ENCODE results near the gene CREBBP.

CREBBP gene

DNA sequence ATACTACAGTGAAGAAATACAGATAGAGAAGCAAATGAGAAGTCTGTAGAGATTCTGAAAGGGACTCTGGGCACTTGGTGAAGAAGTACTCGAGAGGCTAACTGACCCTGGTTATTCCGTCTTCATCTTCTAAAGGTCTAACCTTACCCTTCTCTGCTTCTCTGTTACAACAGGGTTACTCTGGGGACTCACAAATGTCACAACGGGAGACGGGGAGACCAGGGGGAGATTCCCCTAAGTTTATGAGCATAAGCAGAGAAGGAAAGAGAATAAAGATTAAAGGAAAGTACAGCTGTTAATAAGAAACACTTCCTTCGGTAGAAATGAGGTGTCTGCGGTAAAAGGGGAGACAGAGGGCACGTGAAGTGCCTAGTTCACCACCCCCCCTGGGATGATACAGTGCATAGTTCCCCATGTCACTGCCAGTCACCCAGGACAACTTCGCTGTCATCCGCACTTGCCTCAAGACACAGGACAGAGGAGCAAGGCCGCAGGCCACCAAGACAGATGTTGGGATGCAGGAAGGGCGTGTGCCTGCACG, 88.0 kb downstream of the CREBBP start:
- no peak for DNase-seq

DNA sequence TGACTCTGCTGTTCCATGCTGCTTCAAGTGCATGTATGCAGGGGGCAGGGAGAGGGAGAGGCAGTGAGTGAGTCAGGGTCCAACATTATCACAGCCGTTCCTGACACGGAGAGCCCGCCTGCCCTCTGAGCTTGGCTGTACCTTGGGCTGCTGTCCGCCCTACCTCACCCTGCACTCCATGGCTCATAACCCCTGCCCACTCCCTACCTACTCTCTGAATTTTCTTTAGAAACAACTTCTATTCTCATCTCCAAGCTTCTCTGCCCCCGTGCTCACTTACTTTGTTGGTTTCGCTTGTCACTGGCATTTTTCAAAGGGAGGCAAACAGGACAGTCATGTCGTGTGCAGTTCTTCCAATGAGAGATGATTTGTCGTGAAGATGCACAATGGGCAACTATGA, 88.8 kb downstream of the CREBBP start:
- no peak for DNase-seq

DNA sequence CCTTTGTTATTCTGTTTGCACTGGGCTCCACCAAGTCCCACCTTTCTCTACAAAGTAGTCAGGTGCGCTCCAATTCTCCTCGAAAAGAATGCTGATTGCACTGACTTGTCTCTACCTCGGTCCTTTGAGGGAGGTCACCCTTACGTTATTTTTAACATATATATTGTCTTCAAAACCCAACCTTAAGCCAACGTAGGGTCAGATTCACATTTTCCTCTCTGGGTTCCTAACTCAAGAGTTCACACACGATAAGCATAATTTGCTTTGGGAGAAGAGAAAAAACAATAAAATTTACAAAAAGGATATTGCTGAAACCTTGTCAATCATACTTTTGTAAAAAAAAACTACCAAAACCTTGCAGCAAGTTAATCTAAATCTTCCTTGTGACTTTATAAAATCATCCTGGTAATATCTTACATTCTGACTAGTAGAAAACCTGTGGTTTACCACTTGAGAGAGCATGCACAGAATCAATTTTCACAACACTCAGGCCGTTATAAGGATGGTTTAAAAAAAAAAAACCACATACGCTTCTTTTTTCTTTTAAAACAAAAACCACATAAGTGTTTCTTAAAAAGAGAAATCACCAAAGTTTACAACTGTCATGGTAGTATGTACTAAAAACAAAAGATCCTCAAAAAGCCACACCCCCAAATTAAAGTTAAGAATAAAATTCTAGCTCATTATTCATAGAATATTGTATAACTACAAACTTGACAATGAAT, 91.0 kb downstream of the CREBBP start:
- DNase-seq, result no peak

DNA sequence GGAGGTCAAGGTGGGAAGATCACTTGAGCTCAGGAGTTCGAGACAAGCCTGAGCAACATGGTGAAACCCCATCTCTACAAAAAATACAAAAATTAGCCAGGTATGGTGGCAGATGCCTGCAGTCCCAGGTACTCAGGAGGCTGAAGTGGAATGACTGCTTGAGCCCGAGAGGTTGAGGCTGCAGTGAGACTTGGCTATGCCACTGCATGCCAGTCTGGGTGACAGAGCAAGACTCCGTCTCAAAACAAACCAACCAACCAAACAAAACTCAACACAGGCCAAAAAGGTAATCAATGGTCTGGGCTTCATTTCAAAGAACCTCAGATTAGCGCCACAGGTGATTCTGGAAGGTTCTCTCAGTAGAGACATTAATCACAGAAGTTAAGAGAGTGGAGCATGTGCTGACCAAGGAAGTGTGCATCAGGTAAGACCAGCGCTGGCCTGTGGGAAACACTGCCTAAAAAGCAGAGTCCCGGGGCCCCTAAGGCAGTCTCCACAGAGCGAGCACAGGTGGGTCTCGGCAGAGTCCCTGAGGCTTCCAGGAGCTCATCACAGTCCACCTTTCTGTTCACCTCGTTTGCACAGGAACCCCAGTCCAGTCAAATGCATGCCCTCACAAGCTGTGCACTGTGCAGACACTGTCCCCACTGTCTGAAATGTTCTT, 91.7 kb downstream of the CREBBP start:
- no peak for DNase-seq

DNA sequence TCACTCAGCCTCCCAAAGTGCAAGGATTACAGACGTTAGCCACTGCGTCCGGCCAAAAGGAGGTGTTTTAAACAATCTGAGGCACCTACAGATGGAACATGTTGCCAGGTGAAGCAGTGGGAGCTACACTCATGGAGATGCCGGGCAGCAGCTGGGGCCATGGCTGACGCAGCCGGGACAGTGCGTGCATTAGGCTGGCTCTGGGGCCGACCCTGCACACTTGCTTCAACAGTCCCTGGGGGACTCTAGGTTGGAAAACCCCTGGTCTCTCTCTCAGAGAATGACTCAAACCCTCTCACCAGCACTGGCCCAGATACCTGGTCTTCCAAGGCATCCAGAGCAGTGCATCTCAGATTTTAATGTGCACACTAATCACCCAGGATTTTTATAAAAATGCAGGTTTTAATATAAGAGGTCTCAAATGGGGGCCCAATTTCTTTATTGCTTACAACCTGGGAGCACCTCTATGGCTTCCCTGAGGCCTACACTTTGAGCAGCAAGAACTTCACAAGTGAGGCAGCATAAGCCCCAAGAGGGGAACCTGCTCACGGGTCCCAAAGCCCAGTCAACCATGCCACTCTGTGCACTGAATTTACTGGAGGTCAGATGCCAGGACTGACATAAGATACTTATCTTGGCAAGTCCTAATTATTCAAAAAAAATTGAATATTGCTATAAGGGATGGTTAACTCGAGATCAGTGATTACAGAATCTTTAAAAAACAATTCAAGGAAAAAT, 92.4 kb downstream of the CREBBP start:
- no peak for DNase-seq

DNA sequence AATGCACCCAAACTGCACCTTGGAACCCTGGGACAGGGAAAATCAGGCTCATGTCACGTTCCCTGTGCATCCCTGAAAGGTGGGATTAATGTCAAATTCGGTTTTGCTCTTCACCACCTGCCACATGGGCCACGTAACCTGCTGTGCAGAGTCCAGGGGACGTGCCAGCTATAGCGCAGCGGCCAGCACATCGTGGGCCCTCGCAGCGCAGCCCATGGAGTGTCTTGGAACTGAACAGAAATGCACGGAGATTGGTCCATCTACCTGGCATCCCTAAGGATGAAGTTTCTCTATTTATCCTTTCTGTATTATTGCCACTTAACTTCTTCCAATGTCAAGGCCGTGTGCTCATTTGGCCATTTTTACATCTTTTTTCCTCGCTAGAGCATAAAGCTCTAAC, 95.1 kb downstream of the CREBBP start:
- no peak for DNase-seq

DNA sequence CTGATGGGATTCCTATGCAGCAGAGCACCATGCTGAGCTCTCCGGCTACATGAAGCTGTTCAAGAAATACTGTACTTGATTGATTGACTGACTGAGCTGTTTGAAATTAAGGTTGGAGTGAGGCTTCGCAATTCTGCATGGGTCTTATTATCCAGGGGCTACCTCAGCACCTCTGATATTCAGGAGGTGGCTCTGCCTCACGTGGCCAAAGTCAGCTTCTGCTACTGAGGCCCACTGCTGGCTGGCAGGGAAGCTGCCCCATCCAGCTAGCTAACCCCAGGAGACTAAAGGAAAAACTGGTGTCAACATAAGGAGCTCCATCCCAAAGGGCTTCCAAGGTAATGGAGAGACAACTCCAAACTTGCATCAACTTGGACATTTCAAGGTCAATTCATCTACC, 97.0 kb downstream of the CREBBP start:
- no peak for DNase-seq

DNA sequence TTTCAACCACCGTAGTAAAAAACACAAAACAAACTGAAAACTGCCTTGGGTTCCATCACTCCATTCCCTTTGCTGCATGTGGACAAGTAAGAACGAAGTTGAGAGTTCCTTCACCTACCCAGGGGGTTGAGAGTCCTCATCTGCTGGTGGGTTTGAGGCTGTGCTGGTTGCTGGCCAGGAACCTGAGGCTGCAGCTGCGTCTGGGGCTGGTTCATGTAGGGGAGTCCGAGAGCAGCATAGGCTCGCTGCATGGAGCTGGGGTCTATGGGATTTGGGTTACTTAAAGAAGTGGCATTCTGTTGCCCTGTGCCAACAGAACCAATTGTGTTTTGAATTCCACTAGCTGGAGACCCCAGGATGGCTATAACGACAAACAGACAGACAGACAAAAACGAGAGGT, 97.9 kb downstream of the CREBBP start:
- no peak for DNase-seq

DNA sequence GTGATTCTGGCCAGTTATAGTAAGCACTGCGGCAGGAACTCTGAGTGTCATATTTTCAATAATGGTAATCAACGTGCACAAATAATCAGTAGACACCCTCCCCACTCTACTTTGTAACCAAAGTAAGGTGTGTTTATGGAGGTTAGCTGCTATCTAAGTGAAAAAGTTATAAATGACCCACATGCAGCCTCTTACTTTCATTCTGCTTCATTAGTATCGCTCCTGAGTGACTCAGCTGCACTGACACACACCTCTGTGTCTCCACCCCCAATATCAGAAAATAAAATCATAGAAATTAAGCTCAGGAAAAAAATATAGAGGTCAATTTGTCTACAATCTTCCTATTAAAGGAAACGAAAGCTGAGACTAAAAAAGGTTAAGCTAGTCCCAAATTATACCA, 99.1 kb downstream of the CREBBP start:
- DNase-seq, result no peak

DNA sequence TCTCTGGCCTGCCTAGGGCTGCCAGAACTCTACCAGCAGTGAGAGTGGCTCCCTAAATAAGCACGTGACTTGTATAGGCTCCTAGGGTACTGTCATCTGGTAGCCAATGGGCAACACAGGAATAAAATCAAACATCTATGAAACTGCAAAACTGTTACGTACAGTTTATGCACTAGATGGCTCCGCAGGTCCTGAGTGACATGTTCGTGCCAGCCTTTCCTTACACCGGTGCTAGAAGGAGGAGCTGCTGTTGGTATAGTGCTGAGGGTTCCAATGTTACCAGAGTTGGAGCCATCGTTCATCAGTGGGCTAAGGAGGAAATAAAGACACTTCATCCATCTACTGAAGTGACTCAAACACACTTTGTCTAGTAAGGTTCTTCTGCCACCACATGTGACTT, 99.9 kb downstream of the CREBBP start:
- DNase-seq, result no peak

DNA sequence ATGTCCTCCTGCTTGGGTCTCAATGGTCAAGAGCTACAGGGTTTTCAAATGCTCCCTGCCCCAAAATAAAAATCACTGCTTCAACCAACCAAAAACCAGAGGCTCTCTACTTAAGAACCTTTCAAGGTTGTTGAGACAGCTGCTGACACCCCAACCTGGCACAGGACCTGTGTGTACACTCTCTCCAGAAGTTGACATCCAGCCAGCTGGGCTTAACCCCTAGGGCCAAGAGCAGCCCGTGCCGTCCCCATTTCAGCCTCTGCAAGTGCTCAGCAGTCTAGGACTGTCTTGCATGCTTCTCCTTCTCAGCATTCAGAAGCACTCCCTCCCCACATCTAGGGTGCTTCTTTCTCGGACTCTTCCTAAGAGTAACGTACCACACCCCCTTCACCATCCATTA, 104.2 kb downstream of the CREBBP start:
- DNase-seq, result no peak

DNA sequence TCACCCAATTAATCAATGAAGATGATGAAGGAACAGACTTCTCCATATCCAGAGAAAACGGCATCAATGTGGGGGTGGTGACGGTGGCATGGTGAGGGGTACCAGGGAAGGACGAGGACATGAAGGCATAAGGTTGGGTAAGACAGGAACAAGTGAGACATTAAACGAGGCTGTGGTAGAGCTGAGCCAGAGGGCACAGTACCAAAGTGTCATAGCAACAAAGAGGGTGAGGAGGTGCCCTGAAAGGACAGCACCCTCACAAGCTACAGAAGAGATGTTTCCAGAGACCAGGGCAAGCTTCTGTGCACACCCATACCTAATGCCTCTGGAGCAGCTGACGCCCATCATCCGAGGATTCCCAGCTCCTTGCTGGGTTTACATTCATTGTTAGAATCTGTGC, 105.7 kb downstream of the CREBBP start:
- no peak for DNase-seq

DNA sequence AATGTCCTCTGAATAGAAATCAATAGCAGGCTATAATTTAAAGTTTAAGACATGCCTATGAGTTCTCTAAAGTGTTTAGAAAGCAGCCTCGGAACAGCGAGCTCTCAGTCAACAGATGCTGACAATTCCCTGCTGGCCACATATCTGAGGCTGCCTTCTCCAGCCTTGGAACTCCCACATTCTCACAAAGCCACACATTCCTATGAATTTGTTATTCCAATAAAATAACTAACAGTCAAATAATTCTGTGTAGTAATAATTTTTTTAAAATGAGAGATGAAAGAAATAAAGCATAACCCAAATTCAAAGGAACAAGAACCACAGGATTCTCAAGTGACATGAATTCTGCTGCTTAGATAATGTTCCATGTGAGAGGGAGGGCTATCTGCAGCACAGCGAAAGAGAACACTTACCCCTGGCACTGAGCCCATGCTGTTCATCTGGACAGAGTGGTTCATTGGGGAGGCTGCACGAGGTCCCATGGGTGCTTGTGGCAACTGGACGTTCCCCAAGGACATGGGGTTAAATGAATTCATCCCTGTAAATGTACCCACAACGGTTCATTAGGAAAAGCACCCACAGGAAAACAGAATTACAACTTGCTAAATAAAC, 106.3 kb downstream of the CREBBP start:
- no peak for DNase-seq

DNA sequence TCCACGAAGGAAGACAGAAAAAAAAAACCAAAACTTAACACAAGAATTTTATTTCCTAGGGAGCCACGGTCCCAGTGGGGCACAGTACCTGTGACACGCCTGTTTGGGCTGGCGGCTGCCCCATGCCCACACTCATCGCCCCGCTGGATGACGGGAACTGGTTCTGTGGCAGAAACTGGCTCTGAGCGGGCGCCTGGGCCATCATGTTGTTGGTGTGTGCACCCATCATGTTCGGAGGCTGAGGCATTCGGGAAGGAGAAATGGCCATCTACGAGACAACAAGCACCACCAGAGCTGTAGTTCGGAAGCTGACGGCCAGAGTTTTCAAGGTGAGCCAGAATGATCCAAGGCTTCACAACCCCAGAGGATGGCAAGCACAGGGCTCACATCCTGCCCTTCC, 106.8 kb downstream of the CREBBP start:
- no peak for DNase-seq

DNA sequence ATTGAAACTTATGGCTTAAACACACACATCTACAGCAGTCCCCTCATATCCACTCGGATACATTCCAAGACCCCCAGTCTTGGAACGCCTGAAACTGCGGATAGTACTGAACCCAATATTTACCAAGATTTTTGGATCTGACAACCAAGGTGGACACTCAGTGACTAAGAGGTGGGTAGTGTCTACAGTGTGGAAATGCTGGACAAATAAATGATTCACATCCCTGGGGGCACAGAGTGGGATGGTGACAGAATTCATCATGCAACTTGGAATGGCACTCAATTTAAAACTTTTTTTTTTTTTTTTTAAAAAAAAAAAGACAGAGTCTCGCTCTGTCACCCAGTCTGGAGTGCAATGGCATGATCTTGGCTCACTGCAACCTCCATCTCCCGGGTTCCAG, 109.0 kb downstream of the CREBBP start:
- no peak for DNase-seq

DNA sequence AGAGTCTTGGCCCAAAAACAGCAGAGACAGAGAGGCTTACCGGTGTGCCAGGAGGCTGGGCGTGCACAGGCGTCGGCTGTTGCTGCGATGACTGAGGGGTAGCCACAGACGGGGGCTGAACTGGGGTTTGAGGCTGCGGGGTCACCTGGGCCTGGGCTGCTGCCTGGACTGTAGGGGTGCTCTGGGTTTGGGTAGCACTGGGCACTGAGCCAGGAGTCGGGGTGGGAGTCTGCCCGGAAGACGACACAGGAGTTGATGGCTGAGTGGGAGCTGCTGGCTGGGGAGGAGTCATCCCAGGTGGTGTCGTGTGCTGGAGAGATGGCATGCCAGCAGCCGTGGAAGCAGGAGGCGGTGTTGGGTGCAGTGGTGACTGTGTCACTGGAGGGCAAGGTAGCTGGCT, 110.0 kb downstream of the CREBBP start:
- no peak for DNase-seq

DNA sequence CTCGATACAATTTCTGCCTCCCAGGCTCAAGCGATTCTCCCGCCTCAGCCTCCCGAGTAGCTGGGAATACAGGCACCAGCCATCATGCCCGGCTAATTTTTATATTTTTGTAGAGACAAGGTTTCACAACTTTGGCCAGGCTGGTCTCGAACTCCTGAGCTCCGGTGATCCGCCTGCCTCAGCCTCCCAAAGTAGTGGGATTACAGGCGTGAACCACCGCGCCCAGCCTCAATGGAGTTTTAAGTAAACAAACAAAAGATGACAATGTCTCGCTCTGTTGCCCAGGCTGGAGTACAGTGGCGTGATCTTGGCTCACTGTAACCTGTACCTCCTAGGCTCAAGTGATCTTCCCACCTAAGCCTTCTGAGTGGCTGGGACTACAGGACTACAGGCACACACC, 110.6 kb downstream of the CREBBP start:
- DNase-seq, result no peak

DNA sequence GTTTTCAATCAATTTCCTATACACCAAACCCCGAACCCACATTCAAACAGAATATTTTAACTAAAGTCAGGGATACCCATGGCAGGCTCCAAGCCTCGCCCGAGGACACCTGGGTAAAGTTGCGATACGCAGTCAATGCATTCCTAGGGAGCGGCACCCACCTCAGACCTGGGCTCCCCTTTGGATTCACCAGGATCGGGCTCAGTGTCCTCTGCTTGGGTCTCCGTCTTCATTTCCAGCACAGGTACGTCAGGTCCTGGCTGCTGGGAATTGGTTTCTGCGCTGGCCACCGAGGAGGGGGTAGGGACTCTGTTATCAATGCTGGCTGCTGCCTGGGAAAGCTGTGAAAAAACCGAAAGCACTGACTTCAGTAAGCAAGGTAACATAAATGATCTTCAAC, 111.5 kb downstream of the CREBBP start:
- no peak for DNase-seq

DNA sequence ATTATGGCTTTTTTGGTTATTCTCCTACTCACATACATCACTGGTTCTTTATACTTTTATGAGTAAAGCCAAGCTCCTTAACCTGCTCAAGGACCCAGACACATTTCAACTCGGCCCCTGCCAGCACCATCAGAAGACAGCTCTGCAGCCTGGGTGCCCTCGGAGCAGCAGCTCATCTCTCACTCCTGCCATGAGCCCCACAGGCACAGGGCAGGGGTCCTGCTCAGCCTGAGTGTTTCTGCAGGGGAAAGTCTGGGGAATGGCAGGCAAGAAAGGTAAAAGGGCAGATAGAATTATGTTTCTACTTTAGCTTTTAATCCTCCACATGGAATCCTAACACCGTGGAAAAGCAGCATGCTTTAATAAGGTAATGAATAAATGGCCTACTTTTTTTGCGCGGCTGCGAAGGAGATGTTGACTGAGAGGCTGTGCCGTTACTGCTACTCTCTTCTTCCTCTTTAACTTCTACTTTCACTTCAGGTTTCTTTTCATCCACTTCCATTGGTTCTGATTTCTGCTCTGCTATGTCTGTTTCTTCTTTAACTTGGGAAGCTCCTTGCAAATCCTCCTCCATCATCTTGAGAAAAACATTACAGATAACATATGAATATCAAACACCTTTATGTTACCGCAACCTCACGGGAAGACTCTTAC, 113.1 kb downstream of the CREBBP start:
- no peak for DNase-seq

DNA sequence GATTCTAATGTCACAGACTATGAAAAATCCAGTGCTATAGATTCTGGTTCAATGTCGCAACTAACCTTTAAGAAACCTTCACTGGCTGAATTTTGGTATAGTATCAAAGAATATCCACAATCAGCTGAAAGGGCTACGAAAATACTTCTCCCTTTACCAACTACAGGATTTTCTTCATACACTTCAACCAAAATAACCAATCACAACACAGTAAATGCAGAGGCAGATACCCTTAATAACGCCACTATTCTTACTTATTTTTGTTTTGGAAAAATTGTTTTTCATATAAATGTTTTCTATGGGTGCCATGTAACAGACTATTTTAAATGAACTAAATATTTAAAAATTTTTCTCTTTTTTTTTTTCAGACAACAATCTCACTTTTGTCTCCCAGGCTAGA, 114.3 kb downstream of the CREBBP start:
- DNase-seq, result no peak

DNA sequence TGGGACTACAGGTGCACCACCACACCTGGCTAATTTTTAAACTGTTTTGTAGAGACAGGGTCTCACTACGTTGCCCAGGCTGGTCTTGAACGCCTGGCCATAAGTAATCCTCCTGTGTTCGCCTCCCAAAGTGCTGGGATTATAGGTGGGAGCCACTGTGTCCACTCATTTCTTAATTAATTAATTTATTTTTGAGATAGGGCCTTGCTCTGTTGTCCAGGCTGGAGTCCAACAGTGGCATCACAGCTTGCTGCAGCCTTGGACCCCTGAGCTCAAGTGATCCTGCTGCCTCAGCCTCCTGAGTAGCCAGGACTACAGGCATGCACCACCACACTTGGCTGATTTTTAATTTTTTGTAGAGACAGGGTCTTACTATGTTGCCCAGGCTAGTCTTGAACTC, 116.1 kb downstream of the CREBBP start:
- DNase-seq, result no peak

DNA sequence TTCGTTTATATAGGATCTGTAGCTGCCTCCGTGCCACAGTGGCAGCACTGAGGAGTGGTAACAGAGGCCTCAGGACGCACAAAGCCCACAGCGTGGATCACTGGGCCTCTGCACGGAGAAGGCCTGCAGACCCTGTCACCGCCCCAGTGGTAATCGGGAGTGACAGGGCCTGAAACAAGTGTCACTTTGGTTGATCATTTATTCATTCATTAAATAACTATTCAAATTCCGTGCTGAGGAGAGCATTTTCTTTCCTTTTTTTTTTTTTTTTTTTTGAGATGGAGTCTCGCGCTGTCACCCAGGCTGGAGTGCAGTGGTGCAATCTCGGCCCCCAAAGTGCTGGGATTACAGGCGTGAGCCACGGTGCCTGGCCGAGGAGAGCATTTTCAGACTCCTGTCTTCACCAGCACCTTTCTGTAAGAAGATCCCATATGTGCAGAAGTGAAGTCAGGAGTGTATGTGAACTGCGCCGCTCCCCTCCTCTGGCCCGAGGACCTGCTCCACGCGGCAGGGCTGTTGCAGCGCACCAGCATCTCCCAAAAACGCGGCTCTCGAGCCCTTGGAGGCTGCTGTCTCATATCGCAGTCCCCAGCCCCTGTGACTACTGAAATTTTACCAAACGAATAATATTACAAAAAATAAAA, 118.3 kb downstream of the CREBBP start:
- DNase-seq, result no peak

Data from stimulated activated CD4-positive, alpha-beta T cell treated with anti-CD3 and anti-CD28 coated beads, Interleukin-4, amount 100 ng/mL, for 24 hours (primary cell).